ENCODE results near the gene DPEP2.

The DPEP2 gene

GRCh38 chr16:67993207-67994039 lies 5.9 kb downstream of the DPEP2 start:
- peak; percentile 86 for TF ChIP-seq CTCF (IDR thresholded peaks at IDR 0.05; ENCODE audit: low read depth, low read length)
- in situ Hi-C loops (cut with HindIII; ENCODE audit: low sequenced_read_pairs) = no loop called here
- DNase-seq (ENCODE audit: low read depth, low spot score) = peak; percentile 59
- no peak overlapping the region for H3K4me3 ChIP-seq (ENCODE audit: low read depth, low read length)

- TF ChIP-seq CTCF (IDR thresholded peaks at IDR 0.05; ENCODE audit: low read depth, low read length) = no peak
- no peak overlapping the region for H3K4me3 ChIP-seq (ENCODE audit: low read depth, low read length)
- DNase-seq (ENCODE audit: low read depth, low spot score) = no peak
- in situ Hi-C loops (cut with HindIII; ENCODE audit: low sequenced_read_pairs) = no loop called here
Observed at GRCh38 chr16:67992661-67993206, 6.5 kb downstream of the DPEP2 start.

GRCh38 chr16:67990018-67990386 lies 9.3 kb downstream of the DPEP2 start:
- in situ Hi-C loops (cut with HindIII; ENCODE audit: low sequenced_read_pairs) = no loop called here
- DNase-seq (ENCODE audit: low read depth, low spot score) = no peak
- no peak overlapping the region for H3K4me3 ChIP-seq (ENCODE audit: low read depth, low read length)
- TF ChIP-seq CTCF (IDR thresholded peaks at IDR 0.05; ENCODE audit: low read depth, low read length) = no peak

GRCh38 chr16:67989322-67990017 lies 9.8 kb downstream of the DPEP2 start:
- in situ Hi-C loops (cut with HindIII; ENCODE audit: low sequenced_read_pairs) = no loop called here
- no peak for DNase-seq (ENCODE audit: low read depth, low spot score)
- H3K4me3 ChIP-seq (ENCODE audit: low read depth, low read length) = no peak overlapping the region
- TF ChIP-seq CTCF (IDR thresholded peaks at IDR 0.05; ENCODE audit: low read depth, low read length) = no peak

- DNase-seq (ENCODE audit: low read depth, low spot score) = no peak
- H3K4me3 ChIP-seq (ENCODE audit: low read depth, low read length) = no peak overlapping the region
- in situ Hi-C loops (cut with HindIII; ENCODE audit: low sequenced_read_pairs) = no loop called here
- TF ChIP-seq CTCF (IDR thresholded peaks at IDR 0.05; ENCODE audit: low read depth, low read length) = no peak
Observed at GRCh38 chr16:67988675-67989074, 10.6 kb downstream of the DPEP2 start.

- no peak for TF ChIP-seq CTCF (IDR thresholded peaks at IDR 0.05; ENCODE audit: low read depth, low read length)
- in situ Hi-C loops (cut with HindIII; ENCODE audit: low sequenced_read_pairs) = no loop called here
- no peak for DNase-seq (ENCODE audit: low read depth, low spot score)
- no peak overlapping the region for H3K4me3 ChIP-seq (ENCODE audit: low read depth, low read length)
Observed at GRCh38 chr16:67987460-67988160, 11.7 kb downstream of the DPEP2 start.
